ENCODE measurements around the gene TOMM7. TPM values are rescaled to one million over a fixed set of nuclear protein-coding genes. Genes with fewer than 3 reads are reported as not detected.

TOMM7 gene
- total and polyA plus RNA-seq, 9 of the 15 experiments (the other 6 are each of a cell fraction or from before 2014, with no cell fraction given), result 283 to 1,717 (median 638) TPM

DNA sequence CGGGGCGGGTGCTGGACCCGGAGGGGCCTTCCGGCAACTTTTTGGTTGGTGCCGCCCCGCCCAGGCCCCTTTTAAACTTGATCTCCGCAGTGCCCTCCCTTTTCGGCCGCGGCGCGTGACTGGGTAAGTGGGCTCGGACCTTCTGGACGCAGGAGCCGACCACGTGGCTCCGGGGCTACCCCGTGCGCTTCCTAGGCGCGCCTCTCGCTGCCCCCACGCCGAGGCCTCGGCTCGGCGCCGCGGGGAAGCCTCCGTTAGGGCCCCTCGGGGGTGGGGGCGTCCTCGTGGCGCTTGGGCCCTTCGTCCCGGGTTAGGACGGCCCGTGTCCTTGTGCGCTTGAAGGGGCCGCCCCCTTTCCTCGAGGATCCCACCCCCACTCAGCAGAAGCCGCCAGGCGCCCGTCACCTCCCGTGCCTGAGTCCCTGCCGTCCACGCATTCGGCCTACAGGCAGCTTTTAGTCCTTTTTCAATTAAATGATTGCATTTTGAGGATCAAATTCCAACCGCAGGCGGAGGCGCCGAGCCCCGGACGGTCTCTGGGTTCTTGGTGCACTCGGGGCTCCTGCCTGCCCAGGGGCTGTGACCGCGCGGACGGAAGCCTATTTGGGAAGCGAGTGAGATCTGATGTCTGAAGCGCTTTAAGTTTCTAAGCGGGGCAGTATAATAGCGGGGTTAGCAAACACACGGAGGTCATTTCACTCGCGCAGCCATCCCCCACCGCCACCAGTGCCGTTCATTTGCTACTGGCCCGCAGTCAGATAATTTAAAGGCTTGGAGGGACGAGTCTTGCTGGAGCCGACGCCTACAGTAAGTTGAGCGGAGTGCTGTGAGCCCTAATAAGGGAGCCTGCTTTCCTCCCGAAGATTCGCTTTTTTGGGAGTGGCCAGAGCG lies 31.8 kb upstream of the TOMM7 start (continued):
- TF ChIP-seq, protein P1, sequence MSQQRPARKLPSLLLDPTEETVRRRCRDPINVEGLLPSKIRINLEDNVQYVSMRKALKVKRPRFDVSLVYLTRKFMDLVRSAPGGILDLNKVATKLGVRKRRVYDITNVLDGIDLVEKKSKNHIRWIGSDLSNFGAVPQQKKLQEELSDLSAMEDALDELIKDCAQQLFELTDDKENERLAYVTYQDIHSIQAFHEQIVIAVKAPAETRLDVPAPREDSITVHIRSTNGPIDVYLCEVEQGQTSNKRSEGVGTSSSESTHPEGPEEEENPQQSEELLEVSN (IDR thresholded peaks at IDR 0.05; ENCODE audit: borderline replicate concordance in 1 of 2, extremely low read depth in 1 of 2, insufficient read depth in 1 of 2, insufficient read length in 1 of 2, low read depth in 1 of 2, low read length in 1 of 2, poor library complexity in 1 of 2, severe bottlenecking in 1 of 2), result peak; percentile 91 to 96
- no peak for TF ChIP-seq ZNF143 (CRISPR knock-in tag; IDR thresholded peaks at IDR 0.05)
- peak; percentile 57; the same call in 1 of the 2 replicates for TF ChIP-seq FOSL1 (tag; conservative IDR thresholded peaks at IDR 0.05)
- TF ChIP-seq KLF1 (tag; IDR thresholded peaks at IDR 0.05), result peak; percentile 80; the same call in 1 of the 2 replicates
- TF ChIP-seq, protein P2, sequence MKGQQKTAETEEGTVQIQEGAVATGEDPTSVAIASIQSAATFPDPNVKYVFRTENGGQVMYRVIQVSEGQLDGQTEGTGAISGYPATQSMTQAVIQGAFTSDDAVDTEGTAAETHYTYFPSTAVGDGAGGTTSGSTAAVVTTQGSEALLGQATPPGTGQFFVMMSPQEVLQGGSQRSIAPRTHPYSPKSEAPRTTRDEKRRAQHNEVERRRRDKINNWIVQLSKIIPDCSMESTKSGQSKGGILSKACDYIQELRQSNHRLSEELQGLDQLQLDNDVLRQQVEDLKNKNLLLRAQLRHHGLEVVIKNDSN (CRISPR knock-in tag; IDR thresholded peaks at IDR 0.05), result peak; percentile 84
- no peak for TF ChIP-seq TCF3 (CRISPR knock-in tag; IDR thresholded peaks at IDR 0.05)
- peak; percentile 75; the same call in 1 of the 2 replicates for TF ChIP-seq KLF13 (tag; IDR thresholded peaks at IDR 0.05; ENCODE audit: borderline replicate concordance, low read depth)
- no peak for TF ChIP-seq ZNF3 (CRISPR knock-in tag; IDR thresholded peaks at IDR 0.05)
- TF ChIP-seq ZC3H4 (CRISPR knock-in tag; IDR thresholded peaks at IDR 0.05; ENCODE audit: borderline replicate concordance), result no peak
- TF ChIP-seq, protein P3, sequence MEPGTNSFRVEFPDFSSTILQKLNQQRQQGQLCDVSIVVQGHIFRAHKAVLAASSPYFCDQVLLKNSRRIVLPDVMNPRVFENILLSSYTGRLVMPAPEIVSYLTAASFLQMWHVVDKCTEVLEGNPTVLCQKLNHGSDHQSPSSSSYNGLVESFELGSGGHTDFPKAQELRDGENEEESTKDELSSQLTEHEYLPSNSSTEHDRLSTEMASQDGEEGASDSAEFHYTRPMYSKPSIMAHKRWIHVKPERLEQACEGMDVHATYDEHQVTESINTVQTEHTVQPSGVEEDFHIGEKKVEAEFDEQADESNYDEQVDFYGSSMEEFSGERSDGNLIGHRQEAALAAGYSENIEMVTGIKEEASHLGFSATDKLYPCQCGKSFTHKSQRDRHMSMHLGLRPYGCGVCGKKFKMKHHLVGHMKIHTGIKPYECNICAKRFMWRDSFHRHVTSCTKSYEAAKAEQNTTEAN (CRISPR knock-in tag; IDR thresholded peaks at IDR 0.05), result no peak
- TF ChIP-seq PML (IDR thresholded peaks at IDR 0.05; ENCODE audit: low read length), result peak; percentile 52
- peak; percentile 87 for TF ChIP-seq POLR2H (tag; IDR thresholded peaks at IDR 0.05; ENCODE audit: low read depth)
- TF ChIP-seq NR2F6 (CRISPR knock-in tag; IDR thresholded peaks at IDR 0.05), result no peak
- TF ChIP-seq CBX1 (IDR thresholded peaks at IDR 0.05; ENCODE audit: low read depth), result no peak; the same call in 1 of the 2 replicates
- no peak for TF ChIP-seq NR2C1 (IDR thresholded peaks at IDR 0.05)
- TF ChIP-seq NR2C1 (tag; IDR thresholded peaks at IDR 0.05), result no peak
- TF ChIP-seq ATF7 (IDR thresholded peaks at IDR 0.05), result peak; percentile 56; the same call in 1 of the 2 replicates
- TF ChIP-seq, protein P4, sequence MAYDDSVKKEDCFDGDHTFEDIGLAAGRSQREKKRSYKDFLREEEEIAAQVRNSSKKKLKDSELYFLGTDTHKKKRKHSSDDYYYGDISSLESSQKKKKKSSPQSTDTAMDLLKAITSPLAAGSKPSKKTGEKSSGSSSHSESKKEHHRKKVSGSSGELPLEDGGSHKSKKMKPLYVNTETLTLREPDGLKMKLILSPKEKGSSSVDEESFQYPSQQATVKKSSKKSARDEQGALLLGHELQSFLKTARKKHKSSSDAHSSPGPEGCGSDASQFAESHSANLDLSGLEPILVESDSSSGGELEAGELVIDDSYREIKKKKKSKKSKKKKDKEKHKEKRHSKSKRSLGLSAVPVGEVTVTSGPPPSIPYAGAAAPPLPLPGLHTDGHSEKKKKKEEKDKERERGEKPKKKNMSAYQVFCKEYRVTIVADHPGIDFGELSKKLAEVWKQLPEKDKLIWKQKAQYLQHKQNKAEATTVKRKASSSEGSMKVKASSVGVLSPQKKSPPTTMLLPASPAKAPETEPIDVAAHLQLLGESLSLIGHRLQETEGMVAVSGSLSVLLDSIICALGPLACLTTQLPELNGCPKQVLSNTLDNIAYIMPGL (CRISPR knock-in tag; IDR thresholded peaks at IDR 0.05), result peak; percentile 80; the same call in 1 of the 2 replicates
- TF ChIP-seq, protein P5, sequence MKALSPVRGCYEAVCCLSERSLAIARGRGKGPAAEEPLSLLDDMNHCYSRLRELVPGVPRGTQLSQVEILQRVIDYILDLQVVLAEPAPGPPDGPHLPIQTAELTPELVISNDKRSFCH (CRISPR knock-in tag; IDR thresholded peaks at IDR 0.05), result no peak
- TF ChIP-seq, protein P5 (tag; IDR thresholded peaks at IDR 0.05), result peak; percentile 64
- no peak for TF ChIP-seq ZNF133 (CRISPR knock-in tag; IDR thresholded peaks at IDR 0.05)
- no peak for TF ChIP-seq ZKSCAN8 (CRISPR knock-in tag; IDR thresholded peaks at IDR 0.05)
- TF ChIP-seq PHF21A (IDR thresholded peaks at IDR 0.05; ENCODE audit: borderline replicate concordance, low read depth), result 0 out of 2 replicates have a peak, but pooled peaks have one; percentile 6

Data from K562 (cell line).